GM21423 (cell line): ENCODE results near the gene RUBCNL.

Source experiments
- ATAC-seq: cut with Tn5 transposase; IDR thresholded peaks from one replicate; pipeline ENCODE4 v1.9.1; 2021; ENCODE audit warnings: mild to moderate bottlenecking, moderate library complexity; ENCODE audit not compliant: unreplicated experiment

The RUBCNL gene

GRCh38 chr13:46341112-46341711 lies 45.8 kb downstream of the RUBCNL start:
- ATAC-seq = peak; percentile 70

- ATAC-seq = peak; percentile 2
Observed at GRCh38 chr13:46340631-46341111, 46.4 kb downstream of the RUBCNL start.

- ATAC-seq = no peak
Observed at GRCh38 chr13:46340011-46340410, 47.0 kb downstream of the RUBCNL start.

DNA sequence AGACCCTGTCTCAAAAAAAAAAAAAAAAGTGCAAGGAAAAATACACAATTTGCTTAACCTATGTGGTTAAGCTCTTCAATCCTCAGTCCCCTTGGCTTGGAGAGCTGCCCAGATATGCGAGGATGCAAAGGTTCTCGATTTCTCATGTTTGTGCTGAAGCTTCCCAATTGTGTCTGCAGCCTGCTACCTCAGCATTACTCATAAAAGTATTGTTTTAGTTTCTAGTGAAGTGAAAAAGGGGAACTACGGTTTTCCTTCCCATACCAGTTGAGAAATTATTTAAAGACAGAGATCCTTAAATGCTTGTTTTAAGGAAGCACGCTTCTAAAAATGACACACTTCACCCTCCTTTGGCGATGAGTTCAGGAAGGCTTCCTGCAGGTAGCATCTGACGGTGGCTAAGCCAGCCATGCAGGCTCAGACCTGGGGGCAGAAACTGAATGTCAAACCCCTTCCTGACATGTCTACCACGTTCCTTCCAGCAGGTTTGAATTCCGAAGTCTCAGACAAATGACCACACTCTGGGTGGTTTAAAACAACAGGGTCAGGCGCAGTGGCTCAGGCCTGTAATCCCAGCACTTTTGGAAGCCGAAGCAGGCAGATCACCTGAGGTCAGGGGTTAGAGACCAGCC lies 47.9 kb downstream of the RUBCNL start:
- peak; percentile 45 for ATAC-seq

DNA sequence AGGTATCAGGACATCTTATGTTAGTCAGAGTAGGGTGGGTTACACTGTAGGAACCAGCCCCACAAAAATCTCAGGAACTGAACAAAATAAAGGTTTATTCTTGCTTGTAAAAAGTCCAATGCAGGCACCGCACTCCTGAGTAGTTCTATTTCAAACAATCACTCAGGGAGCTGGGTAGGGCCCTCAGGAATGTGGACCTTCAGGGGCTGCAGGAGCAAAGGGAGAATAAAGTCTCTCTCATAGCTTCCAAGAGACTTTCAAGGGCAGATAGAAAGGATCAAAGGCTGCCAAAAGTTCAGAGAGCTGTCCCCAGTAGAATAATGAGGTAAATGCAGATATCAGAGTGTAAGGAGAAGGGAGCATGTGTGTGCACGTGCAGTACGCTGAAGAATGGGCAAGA lies 49.4 kb downstream of the RUBCNL start:
- no peak for ATAC-seq

DNA sequence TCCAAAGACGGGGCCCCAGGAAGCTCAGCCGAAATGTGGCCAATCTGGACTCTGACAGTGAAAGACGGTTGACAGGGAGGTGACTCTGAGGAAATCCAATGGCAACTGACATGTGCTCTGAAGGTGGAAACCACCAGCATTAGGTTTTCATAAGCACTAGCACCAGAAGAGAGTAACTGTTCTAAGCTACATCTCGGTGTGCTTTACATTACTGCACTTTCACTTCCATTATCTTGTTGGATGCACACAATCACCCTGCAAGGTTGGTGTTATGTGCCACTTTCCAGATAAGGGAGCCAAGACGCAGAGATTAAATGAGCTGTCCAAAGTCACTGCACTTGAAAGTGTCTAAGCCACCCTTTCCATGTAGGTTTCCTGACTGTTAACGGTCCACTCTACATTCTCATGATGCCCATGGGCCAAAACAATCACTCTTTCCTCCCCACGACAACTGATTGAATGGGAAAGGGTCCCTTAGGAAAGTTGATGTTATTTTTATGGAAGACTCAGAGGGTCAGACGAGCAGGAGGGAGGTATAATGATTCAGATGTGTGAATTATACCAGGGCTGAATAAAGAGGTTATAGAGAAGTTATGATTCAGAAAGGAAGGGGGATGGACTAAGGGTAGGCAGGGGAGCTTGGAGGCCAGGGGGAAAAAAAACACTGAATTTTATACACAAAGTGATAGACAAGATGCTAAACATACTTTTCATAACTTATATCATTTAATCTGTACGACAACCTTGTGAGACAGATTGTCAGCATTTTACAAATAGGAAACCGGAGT lies 52.8 kb downstream of the RUBCNL start:
- no peak for ATAC-seq

- no peak for ATAC-seq
Observed at GRCh38 chr13:46332772-46333171, 54.3 kb downstream of the RUBCNL start.

DNA sequence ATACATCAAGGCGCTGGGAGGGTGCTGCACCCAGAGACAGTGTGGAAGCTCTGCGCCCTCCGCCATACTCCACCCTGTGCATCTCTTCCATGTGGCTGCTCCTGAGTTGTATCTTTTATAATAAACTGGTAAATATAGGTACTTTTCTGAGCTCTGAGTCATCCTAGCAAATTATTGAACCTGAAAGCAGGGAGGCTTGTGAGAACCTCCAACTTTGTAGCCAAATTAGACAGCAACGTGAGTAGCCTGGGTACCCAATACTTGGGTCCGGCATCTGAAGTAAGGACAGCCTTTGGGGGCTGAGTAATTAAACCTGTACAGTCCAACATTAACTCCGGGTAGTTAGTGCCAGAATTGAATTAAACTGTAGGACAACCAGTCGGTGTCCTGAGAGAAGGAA lies 57.4 kb downstream of the RUBCNL start:
- no peak for ATAC-seq

DNA sequence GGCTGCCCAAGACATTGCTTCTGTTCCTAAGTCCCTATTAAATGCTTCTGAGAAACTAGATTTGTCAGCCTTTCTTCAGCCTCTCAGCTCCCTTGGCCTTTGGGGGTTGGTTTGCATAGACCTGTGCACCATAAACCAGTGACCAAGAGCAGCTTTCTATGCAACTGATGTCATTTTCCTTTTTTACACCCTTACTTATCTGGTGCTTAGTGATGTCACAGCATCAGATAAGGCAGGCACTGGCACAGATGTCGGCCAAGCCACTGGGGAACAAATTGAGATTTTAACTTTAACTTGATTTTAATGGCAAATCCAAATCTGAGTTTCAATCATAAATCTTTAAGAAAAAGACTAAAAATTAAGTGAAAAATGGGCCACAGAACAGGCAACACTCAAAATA lies 59.8 kb downstream of the RUBCNL start:
- ATAC-seq = no peak

DNA sequence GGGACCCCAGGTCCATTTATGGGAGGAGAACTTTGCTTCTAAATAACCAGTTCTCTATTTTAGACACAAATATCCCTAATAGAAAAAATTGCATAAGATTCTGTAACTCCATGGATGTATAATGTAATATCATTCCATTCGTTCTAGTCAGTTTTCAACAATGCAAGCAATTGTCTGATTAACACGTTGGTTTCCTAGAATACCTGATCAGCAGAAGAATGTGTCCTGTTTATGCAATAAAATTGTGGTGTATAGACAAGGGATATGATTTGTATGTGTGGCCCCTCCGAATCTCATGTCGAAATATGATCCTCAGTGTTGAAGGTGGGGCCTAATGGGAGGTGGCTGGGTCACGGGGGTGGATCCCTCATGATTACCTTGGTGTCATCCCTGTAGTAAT lies 62.1 kb downstream of the RUBCNL start:
- ATAC-seq = no peak

DNA sequence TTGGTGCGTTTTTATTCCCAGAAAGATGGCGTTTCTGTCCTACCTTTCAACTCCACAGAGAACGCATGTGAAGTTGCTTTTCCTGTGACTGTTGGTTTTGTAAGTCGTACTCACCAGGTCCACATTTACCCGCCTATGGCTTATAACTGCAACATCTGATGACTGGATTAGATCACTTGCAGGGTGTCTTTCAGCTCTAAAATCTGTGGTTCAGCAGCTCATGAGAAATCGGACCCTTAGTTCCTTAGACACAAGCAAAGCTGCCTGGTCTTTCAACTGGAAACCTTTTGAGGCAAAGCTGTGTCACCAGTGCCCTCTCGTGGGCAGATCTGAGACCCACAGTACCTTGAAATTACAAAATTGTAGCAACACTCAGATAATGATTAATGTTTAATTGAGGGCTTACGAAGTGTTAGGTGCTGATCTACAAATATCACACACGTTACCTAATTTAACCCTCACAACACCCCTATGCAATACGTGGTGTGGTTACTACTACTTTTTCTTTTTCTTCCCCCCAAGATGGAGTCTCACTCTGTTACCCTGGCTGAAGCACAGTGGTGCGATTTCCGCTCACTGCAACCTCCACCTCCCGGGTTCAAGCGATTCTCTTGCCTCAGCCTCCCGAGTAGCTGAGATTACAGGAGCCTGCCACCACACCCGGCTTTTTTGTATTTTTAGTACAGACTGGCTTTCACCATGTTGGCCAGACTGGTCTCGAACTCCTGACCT lies 65.4 kb downstream of the RUBCNL start:
- ATAC-seq = no peak

- ATAC-seq = no peak
Observed at GRCh38 chr13:46320821-46321220, 66.2 kb downstream of the RUBCNL start.

- ATAC-seq = no peak
Observed at GRCh38 chr13:46320406-46320805, 66.6 kb downstream of the RUBCNL start.

DNA sequence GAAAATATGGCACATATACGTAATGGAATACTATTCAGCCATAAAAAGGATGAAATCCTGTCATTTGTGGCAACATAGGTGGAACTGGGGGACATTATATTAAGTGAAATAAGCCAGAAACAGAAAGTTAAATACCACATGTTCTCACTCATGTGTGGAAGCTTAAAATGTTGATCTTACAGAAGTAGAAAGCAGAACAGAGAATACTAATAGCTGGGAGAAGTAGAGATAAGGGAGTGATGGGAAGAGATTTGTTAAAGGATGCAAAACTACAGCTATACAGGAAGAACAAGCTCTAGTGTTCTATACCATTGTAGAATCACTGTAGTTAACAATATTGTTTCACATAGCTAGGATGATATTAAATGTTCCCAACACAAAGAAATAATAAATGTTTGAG lies 68.1 kb downstream of the RUBCNL start:
- no peak for ATAC-seq

- no peak for ATAC-seq
Observed at GRCh38 chr13:46317120-46317519, 69.9 kb downstream of the RUBCNL start.

GRCh38 chr13:46315491-46316075 lies 71.5 kb downstream of the RUBCNL start:
- no peak for ATAC-seq

DNA sequence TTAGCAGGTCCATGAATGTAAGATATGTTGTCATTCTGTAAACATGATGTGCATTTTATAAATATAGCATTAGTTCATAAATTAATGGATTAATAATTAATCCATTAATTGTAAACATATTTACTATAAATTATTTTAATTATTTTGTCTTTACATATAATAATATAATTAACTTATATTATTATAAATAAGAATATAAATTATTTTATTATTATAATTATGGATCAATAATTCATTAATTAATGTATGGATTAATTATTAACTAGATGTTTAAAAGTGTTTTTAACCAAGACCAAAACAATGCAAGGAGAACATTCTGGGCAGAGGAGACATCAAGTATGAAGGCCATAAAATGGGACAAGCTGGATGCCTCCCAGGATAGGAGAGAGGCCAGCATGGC lies 72.0 kb downstream of the RUBCNL start:
- no peak for ATAC-seq

GRCh38 chr13:46314587-46314986 lies 72.5 kb downstream of the RUBCNL start:
- ATAC-seq = no peak

GRCh38 chr13:46313432-46314257 lies 73.4 kb downstream of the RUBCNL start:
- ATAC-seq = no peak

DNA sequence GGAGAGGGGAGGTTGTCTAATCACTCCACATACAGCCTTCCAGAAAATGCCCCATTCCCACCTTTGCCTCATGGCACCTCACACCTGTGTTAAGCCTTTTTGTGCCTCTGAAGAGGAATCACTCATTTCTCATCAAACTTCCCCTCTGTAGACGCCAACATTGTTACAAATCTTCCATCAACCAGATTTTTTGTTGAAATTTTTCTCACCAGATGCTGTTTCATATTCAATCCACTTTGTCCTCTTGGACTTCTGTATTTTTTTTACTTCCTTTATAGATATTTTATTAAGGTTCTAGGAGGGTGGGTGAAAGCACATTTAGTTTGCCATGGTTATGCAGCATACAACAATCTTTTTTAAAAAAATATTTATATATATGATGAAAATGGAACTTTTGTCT lies 74.0 kb downstream of the RUBCNL start:
- ATAC-seq = no peak
